ENCODE data around the gene HAND2.

- TF ChIP-seq CTCF (IDR thresholded peaks at IDR 0.05; ENCODE audit: insufficient read depth, low read depth, low read length), result no peak
- TF ChIP-seq EZH2 (IDR thresholded peaks at IDR 0.05; ENCODE audit: insufficient read depth, low read length), result peak; percentile 37
Observed at GRCh38 chr4:173518425-173519102, 11.5 kb downstream of the HAND2 start.
